AG09309 (cell line): ENCODE data around the gene CCDC191.

ENCODE experiments used
- DNase-seq: peaks from one replicate; pipeline ENCODE4 v3.0.0-alpha.2; 2010; ENCODE audit warnings: low read depth
- H3K4me3 ChIP-seq: 2 replicates; pipeline ENCODE4 v1.5.1; 2011; ENCODE audit warnings: mild to moderate bottlenecking, low read depth, low read length, moderate library complexity; ENCODE audit not compliant: control insufficient read depth
- CTCF ChIP-seq: IDR thresholded peaks from 2 replicates; pipeline ENCODE4 v1.5.1; 2011; ENCODE audit warnings: mild to moderate bottlenecking, low read depth, low read length, inconsistent platforms; ENCODE audit not compliant: insufficient read depth, control insufficient read depth; ENCODE audit errors: missing control alignments

The CCDC191 gene

GRCh38 chr3:114081037-114081436, 24.7 kb upstream of the CCDC191 start:
- no peak for DNase-seq
- no peak for TF ChIP-seq CTCF
- no peak overlapping the region for H3K4me3 ChIP-seq

GRCh38 chr3:114080201-114080600, 23.9 kb upstream of the CCDC191 start:
- H3K4me3 ChIP-seq, result no peak overlapping the region
- no peak for TF ChIP-seq CTCF
- DNase-seq, result no peak

GRCh38 chr3:114079761-114080160, 23.4 kb upstream of the CCDC191 start:
- no peak for DNase-seq
- no peak for TF ChIP-seq CTCF
- no peak overlapping the region for H3K4me3 ChIP-seq

- H3K4me3 ChIP-seq, result no peak overlapping the region
- DNase-seq, result no peak
- no peak for TF ChIP-seq CTCF
Observed at GRCh38 chr3:114078126-114078525, 21.8 kb upstream of the CCDC191 start.

- DNase-seq, result no peak
- H3K4me3 ChIP-seq, result no peak overlapping the region
- TF ChIP-seq CTCF, result no peak
Observed at GRCh38 chr3:114076711-114077110, 20.4 kb upstream of the CCDC191 start.

- no peak for DNase-seq
- H3K4me3 ChIP-seq, result no peak overlapping the region
- TF ChIP-seq CTCF, result no peak
Observed at GRCh38 chr3:114071786-114072185, 15.5 kb upstream of the CCDC191 start.

- no peak for DNase-seq
- H3K4me3 ChIP-seq, result no peak overlapping the region
- TF ChIP-seq CTCF, result no peak
Observed at GRCh38 chr3:114068336-114068735, 12.0 kb upstream of the CCDC191 start.
